RWPE1 (cell line): ENCODE measurements around the gene TERT.
A peak's percentile ranks its signal among the peaks of the same experiment; 100 is the strongest.

Experiments
- CTCF ChIA-PET: fragments of 350-600 bp; sonication (Branson Sonifier 250); formaldehyde crosslinking; extraction: SDS; loops from one replicate; lab custom pipeline; 2021; lab: Yijun Ruan, JAX
- POLR2A ChIA-PET: fragments of 400-600 bp; formaldehyde crosslinking; extraction: SDS; loops from one replicate; lab custom pipeline; 2020; ENCODE audit warnings: antibody characterized with exemption; ENCODE audit not compliant: low non-redundant PET; lab: Yijun Ruan, JAX
- DNase-seq: peaks from one replicate; pipeline ENCODE4 v3.0.0; 2012; ENCODE audit warnings: low spot score
- H3K27ac ChIP-seq: fragments of 450-650 bp; 2 replicates; pipeline ENCODE4 v1.5.1; 2017
- CTCF ChIP-seq: fragments of 450-650 bp; conservative IDR thresholded peaks from 2 replicates; pipeline ENCODE4 v1.5.1; 2017; ENCODE audit warnings: low read depth, mild to moderate bottlenecking

Gene TERT

GRCh38 chr5:1243487-1244130 lies 51.3 kb downstream of the TERT start:
- POLR2A ChIA-PET = no interaction called here
- no peak for TF ChIP-seq CTCF
- H3K27ac ChIP-seq = no peak overlapping the region
- CTCF ChIA-PET = no interaction called here
- no peak for DNase-seq

- ChIA-PET POLR2A (no interaction called here), CTCF (no interaction called here)
- no peak overlapping the region for H3K27ac ChIP-seq
- no peak for TF ChIP-seq CTCF
- DNase-seq = no peak
These were observed 52.0 kb downstream of the TERT start for GRCh38 chr5:1242733-1243486.

GRCh38 chr5:1241509-1242080 lies 53.3 kb downstream of the TERT start:
- TF ChIP-seq CTCF = no peak
- POLR2A ChIA-PET = no interaction called here
- DNase-seq = no peak
- CTCF ChIA-PET = interaction anchor here (0.7 kb wide), 1 partner anchor 33 kb away, joined by 5 read pairs; no protein-coding TSS in a partner anchor
- no peak overlapping the region for H3K27ac ChIP-seq

GRCh38 chr5:1240496-1241260 lies 54.2 kb downstream of the TERT start:
- no peak for TF ChIP-seq CTCF
- POLR2A ChIA-PET = no interaction called here
- CTCF ChIA-PET = interaction anchor here (1.1 kb wide), 1 partner anchor 41 kb away, joined by 3 read pairs; no protein-coding TSS in a partner anchor
- no peak for DNase-seq
- H3K27ac ChIP-seq = peak overlapping the region; percentile 92

GRCh38 chr5:1239505-1240251 lies 55.2 kb downstream of the TERT start:
- peak overlapping the region; percentile 92 for H3K27ac ChIP-seq
- POLR2A ChIA-PET = interaction anchor here (0.7 to 1.2 kb wide), 2 partner anchors 63 to 78 kb away, joined by 3 read pairs; no protein-coding TSS in a partner anchor
- no peak for TF ChIP-seq CTCF
- CTCF ChIA-PET = interaction anchor here (1.1 kb wide), 1 partner anchor 42 kb away, joined by 3 read pairs; no protein-coding TSS in a partner anchor
- DNase-seq = peak; percentile 47
